Measurements from ENCODE around the gene KANSL1.

Gene KANSL1

DNA sequence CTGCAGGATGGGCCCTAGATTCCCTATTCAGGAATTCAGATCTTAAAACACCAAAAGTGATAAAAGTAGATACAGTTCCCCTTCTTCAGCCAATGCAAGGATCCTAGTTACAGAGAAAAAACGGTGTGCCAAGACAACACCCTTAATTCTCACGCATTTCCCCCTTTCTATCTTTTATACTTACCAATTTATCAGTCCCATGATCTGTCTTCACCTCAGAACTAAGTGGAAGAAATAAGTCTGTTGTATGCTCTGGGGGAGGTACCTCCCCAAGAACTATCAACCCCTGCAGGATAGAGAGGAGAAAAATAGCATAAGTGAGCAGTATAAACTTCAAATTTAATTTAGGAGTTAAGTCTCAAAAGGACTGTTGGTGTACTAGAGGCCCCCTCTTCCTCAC is 111.0 kb downstream of the KANSL1 start:
- H3K4me1 ChIP-seq (ENCODE audit: low read length): no peaks in the 10 kb centered on the region
- H3K4me2 ChIP-seq (ENCODE audit: low read depth, low read length): no peak overlapping the region
- peaks cover 70% of the 10 kb centered on the region for H3K79me2 ChIP-seq (ENCODE audit: low read length)
- no peaks in the 10 kb centered on the region for H3K9me3 ChIP-seq (replicated peaks; ENCODE audit: insufficient read depth, low read length)
- no peak overlapping the region for H3K9ac ChIP-seq (ENCODE audit: low read length)
- TF ChIP-seq EZH2 (optimal IDR thresholded peaks at IDR 0.05; ENCODE audit: low read depth, low read length): no peak
- TF ChIP-seq, protein P1, sequence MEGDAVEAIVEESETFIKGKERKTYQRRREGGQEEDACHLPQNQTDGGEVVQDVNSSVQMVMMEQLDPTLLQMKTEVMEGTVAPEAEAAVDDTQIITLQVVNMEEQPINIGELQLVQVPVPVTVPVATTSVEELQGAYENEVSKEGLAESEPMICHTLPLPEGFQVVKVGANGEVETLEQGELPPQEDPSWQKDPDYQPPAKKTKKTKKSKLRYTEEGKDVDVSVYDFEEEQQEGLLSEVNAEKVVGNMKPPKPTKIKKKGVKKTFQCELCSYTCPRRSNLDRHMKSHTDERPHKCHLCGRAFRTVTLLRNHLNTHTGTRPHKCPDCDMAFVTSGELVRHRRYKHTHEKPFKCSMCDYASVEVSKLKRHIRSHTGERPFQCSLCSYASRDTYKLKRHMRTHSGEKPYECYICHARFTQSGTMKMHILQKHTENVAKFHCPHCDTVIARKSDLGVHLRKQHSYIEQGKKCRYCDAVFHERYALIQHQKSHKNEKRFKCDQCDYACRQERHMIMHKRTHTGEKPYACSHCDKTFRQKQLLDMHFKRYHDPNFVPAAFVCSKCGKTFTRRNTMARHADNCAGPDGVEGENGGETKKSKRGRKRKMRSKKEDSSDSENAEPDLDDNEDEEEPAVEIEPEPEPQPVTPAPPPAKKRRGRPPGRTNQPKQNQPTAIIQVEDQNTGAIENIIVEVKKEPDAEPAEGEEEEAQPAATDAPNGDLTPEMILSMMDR (IDR thresholded peaks at IDR 0.05; ENCODE audit: low read length): no peak
- TF ChIP-seq EZH2phosphoT487 (IDR thresholded peaks at IDR 0.05; ENCODE audit: low read length): no peak
- no peaks in the 10 kb centered on the region for H3K27me3 ChIP-seq (replicated peaks; ENCODE audit: insufficient read depth, low read length)
- H3F3A ChIP-seq (ENCODE audit: insufficient read depth, low read length): no peaks in the 10 kb centered on the region
- no peaks in the 10 kb centered on the region for H3K9me2 ChIP-seq (replicated peaks; ENCODE audit: insufficient read depth, low read length)
- no peak overlapping the region for H3K27ac ChIP-seq (ENCODE audit: low read length)
- peaks cover 5% of the 10 kb centered on the region; the same call in 1 of the 2 replicates for H4K20me1 ChIP-seq (ENCODE audit: insufficient read depth, low read length)
- no peak for DNase-seq
- no peaks in the 10 kb centered on the region; the same call in 1 of the 2 replicates for H3K36me3 ChIP-seq (replicated peaks; ENCODE audit: insufficient read depth, low read length)
- H2AFZ ChIP-seq (ENCODE audit: low read length): no peak overlapping the region
- no peak overlapping the region for H3K4me3 ChIP-seq (ENCODE audit: low read length)

DNA sequence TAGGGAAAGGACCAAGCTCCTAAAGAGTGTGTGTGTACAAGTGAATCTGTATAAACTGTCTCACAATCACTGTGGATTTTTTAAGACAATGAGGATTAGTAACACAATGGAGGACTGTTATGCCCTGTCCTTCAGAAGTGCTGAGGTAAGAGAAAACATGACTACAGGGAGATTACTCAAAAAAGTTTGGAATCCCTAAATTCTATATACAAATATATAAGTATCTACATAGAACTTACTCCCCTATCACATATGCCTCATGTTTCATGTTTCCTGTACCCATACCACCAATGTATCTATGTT is 112.3 kb downstream of the KANSL1 start:
- no peak overlapping the region for H3K4me3 ChIP-seq (ENCODE audit: low read length)
- H4K20me1 ChIP-seq (ENCODE audit: insufficient read depth, low read length): no peaks in the 10 kb centered on the region; the same call in 1 of the 2 replicates
- no peaks in the 10 kb centered on the region for H3K27me3 ChIP-seq (replicated peaks; ENCODE audit: insufficient read depth, low read length)
- H3K9me2 ChIP-seq (replicated peaks; ENCODE audit: insufficient read depth, low read length): no peaks in the 10 kb centered on the region
- no peak overlapping the region for H3K4me2 ChIP-seq (ENCODE audit: low read depth, low read length)
- no peak overlapping the region for H2AFZ ChIP-seq (ENCODE audit: low read length)
- H3K9me3 ChIP-seq (replicated peaks; ENCODE audit: insufficient read depth, low read length): no peaks in the 10 kb centered on the region
- H3K36me3 ChIP-seq (replicated peaks; ENCODE audit: insufficient read depth, low read length): no peaks in the 10 kb centered on the region; the same call in 1 of the 2 replicates
- no peak overlapping the region for H3K27ac ChIP-seq (ENCODE audit: low read length)
- DNase-seq: no peak
- TF ChIP-seq EZH2phosphoT487 (IDR thresholded peaks at IDR 0.05; ENCODE audit: low read length) (no peak), EZH2 (optimal IDR thresholded peaks at IDR 0.05; ENCODE audit: low read depth, low read length) (no peak)
- TF ChIP-seq, protein P1 (IDR thresholded peaks at IDR 0.05; ENCODE audit: low read length): no peak
- no peaks in the 10 kb centered on the region for H3F3A ChIP-seq (ENCODE audit: insufficient read depth, low read length)
- no peaks in the 10 kb centered on the region for H3K4me1 ChIP-seq (ENCODE audit: low read length)
- no peak overlapping the region for H3K9ac ChIP-seq (ENCODE audit: low read length)
- peaks cover 57% of the 10 kb centered on the region for H3K79me2 ChIP-seq (ENCODE audit: low read length)

DNA sequence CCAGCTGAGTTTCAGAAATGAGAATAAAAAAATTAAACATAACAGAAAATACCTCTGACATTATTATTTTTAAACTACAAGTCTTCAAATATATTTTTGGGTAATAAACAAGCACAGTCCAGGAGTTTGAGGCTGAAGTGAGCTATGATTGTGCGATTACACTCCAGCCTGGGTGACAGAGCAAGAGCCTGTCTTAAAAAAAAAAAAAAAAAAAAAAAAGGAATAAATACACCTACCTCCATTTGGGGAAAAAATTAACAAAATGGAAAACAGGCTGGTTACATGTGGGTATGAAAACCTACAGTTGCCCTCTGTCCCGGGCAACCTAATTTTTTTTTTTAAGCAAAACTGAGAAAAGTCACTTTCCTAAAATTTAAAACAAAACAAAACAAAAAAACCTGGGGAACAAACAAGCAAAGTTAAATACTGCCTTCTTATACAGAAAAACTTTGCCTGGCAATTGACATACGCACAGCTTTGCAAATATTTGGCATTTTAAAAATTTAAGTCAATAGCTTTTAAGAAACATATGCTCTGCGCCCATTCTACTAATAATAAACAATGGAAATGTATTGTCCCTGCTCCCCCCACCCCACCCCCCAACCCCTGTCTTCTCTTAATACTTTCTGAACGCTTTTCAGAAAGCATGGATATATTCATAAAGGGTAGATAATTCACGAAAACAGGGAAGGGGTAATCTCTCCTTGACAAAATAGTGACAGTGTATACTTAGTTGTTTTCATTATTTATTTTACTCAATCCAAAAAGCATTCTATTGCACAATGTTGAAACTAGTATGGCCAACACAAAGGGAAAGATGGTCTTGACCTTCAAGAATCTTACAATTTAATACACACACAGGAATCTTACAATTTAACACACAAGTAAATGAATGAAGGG is 112.9 kb downstream of the KANSL1 start:
- Histone ChIP-seq H3K27ac (ENCODE audit: low read length) (no peak overlapping the region), H3K9ac (ENCODE audit: low read length) (no peak overlapping the region), H3K4me1 (ENCODE audit: low read length) (no peaks in the 10 kb centered on the region), H2AFZ (ENCODE audit: low read length) (no peak overlapping the region), H3K27me3 (replicated peaks; ENCODE audit: insufficient read depth, low read length) (no peaks in the 10 kb centered on the region), H3F3A (ENCODE audit: insufficient read depth, low read length) (no peaks in the 10 kb centered on the region), H3K9me2 (replicated peaks; ENCODE audit: insufficient read depth, low read length) (no peaks in the 10 kb centered on the region), H3K4me2 (ENCODE audit: low read depth, low read length) (no peak overlapping the region), H3K36me3 (replicated peaks; ENCODE audit: insufficient read depth, low read length) (no peaks in the 10 kb centered on the region; the same call in 1 of the 2 replicates), H3K4me3 (ENCODE audit: low read length) (no peak overlapping the region), H3K79me2 (ENCODE audit: low read length) (peaks cover 53% of the 10 kb centered on the region), H4K20me1 (ENCODE audit: insufficient read depth, low read length) (no peaks in the 10 kb centered on the region; the same call in 1 of the 2 replicates), H3K9me3 (replicated peaks; ENCODE audit: insufficient read depth, low read length) (no peaks in the 10 kb centered on the region)
- no peak for DNase-seq
- TF ChIP-seq EZH2phosphoT487 (IDR thresholded peaks at IDR 0.05; ENCODE audit: low read length) (no peak), EZH2 (optimal IDR thresholded peaks at IDR 0.05; ENCODE audit: low read depth, low read length) (no peak)
- TF ChIP-seq, protein P1 (IDR thresholded peaks at IDR 0.05; ENCODE audit: low read length): no peak
